ENCODE results near the gene LCLAT1. TPM values are rescaled to one million over a fixed set of nuclear protein-coding genes. Genes with fewer than 3 reads are reported as not detected.
A peak's percentile ranks its signal among the peaks of the same experiment; 100 is the strongest.
"Not testable (repeated sequence)": the region's sequence is repeated elsewhere in the genome, so short reads cannot be mapped to it uniquely, and the experiment has no call there.

The LCLAT1 gene
- total RNA-seq, 1 donor from 2014 or later = 30.9 TPM

DNA sequence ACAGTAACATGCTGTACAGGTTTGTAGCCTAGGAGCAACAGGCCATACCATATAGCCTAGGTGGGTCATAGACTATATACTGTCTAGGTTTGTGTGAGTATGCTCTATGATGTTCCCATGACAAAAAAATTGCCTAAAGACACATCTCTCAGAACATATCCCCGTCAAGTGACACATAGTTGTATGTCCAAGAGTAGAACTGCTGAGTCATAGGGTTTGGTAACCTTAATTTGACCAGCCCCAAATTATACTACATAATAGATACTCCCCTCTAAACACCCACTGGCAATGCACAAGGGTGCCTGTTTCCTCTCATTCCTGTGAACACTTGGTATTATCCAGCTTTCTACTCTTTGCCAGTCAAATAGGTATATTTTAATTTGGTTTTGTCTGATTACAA lies 161.6 kb downstream of the LCLAT1 start:
- ATAC-seq = no peak
- intact Hi-C loops (cut with DNase I) = no loop called here

DNA sequence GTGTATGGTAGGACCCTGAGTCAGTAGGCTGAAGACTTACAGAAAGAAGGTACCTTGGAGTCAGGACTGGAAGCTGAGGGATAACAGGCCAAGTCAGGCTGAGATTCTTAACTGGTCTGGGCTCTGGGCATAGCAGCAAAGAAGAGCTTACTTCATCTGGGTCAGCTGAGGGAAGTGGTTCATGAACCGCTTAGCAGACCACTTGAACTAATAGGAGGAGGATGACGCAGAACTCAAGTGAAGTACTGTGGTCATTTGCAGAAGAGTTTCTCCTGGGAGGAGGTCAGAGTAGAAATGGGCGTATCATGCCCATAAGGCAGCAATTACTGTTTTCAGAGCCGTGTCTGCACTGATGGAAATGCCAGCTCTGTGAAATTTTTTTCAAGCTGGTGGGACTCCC lies 164.5 kb downstream of the LCLAT1 start:
- ATAC-seq (peak; percentile 52), DNase-seq (ENCODE audit: missing footprints) (no peak)
- intact Hi-C loops (cut with DNase I) = no loop called here

More for the DNA sequence above, 161.6 kb downstream of the LCLAT1 start:
- no peak for DNase-seq (ENCODE audit: missing footprints)

DNA sequence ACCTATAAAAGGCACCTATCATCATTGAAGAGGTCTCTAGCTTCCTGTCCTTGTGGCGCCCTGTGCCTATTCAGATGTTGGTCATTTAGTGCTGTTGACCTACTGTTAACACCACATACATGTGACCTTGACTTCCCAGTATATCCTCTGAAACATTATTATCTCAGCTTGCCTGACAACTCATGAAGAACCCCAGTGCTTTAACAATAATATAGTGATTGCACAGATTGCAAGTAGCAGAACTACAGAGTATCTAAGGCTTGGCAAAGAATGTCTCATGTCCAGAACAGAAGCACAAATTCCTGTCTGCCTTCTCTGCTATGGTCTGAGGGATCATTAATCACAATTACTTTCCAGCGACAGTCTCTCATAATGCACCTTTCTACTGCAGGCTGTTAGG lies 165.3 kb downstream of the LCLAT1 start:
- ATAC-seq (peak; percentile 24), DNase-seq (ENCODE audit: missing footprints) (no peak)
- intact Hi-C loops (cut with DNase I) = no loop called here

DNA sequence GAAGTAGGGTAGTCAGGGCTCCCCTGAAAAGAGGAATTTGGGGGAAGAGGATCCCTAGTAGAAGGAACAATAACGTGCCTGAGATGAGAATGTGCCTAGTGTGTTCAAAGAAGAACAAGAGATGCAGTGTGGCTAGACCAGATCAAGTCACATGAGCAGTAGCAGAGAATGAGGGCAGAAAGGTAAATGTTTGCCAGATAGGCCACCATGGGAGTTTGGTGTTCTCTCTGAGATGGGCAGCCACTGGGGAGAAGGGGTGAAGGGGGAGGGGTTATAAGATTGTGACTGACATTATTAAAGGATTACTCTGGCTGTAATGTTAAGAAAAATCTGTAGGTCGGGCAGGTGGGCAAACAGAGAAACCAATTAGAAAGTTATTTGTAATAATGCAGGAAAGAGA lies 166.0 kb downstream of the LCLAT1 start:
- ATAC-seq (no peak), DNase-seq (ENCODE audit: missing footprints) (no peak)
- intact Hi-C loops (cut with DNase I) = no loop called here

DNA sequence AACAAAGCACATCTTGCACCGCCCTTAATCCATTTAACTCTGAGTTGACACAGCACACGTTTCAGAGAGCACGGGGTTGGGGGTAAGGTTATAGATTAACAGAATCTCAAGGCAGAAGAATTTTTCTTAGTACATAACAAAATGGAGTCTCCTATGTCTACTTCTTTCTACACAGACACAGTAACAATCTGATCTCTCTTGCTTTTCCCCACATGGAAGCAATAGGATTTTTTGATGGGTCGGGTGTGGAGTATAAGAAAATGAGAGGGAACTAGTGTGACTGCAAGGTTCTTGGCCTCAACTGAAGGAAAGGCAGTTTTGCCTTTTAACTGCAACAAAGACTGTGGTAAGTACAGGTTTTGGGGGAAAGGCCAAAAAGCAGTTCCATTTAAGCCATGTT lies 167.2 kb downstream of the LCLAT1 start:
- intact Hi-C loops (cut with DNase I); ATAC-seq; DNase-seq (ENCODE audit: missing footprints): not testable (repeated sequence)

DNA sequence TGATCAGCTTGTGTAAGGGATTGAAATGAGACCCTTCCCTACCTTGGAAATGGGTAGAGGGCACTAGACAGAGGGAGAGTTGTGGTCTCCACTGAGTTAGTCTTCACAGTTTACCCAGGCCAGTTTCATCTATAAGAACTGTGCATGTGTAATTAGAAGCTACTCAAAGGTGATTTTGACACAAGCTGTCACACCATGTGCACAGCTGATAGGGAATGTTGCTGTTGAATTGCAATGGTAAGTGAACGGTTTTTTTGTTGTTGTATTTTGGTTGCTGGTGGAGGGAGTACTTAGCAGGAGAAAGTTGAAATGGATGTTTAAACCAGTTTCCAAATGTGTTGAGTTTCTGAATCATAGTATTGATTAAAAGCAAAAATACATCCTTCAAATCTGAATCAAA lies 168.9 kb downstream of the LCLAT1 start:
- ATAC-seq = peak; percentile 16
- intact Hi-C loops (cut with DNase I) = no loop called here

DNA sequence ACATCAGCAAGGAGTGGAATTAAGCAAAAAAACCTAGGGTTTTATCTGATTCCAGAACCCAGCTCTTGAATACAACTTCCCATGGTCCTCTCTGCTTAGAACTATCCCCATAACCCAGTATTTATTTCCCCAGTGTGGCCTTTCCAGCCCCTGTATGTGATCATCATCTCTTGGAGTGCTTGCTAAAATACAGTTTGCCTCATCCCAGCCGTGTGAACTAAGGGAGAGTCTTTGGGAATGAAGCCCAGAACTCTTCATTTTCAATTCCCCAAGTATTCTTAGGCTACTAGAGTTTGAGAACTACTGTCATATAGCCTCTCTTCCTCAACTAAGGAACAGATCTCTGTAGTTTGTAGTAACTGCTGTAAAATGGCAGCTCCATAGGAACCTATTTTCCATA lies 173.1 kb downstream of the LCLAT1 start:
- intact Hi-C loops (cut with DNase I) = loop anchor here (10.0 kb wide), 1 partner anchor 105 kb away; no protein-coding TSS in a partner anchor
- ATAC-seq (peak; percentile 42), DNase-seq (ENCODE audit: missing footprints) (no peak)

More for the DNA sequence above, 168.9 kb downstream of the LCLAT1 start:
- no peak for DNase-seq (ENCODE audit: missing footprints)

DNA sequence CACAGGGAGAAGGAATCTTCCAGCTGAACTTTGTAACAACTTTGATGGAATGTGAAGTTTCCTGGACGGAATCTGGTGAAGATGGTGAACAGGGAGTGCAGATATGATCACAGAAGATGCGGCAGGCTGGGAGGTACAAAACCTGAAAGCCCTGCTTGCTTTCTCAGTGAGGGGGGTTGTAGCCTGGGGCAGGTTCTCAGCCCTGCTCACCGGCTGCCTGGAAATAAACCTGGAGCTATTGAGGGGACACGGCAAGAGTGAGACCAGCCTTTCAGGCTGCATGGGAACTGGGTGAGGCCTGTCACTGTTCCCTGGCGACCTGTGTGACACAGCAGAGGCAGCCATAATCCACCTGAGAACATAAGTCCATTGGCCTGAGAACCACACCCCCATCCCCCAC lies 174.8 kb downstream of the LCLAT1 start:
- ATAC-seq = no peak
- intact Hi-C loops (cut with DNase I) = loop anchor here (10.0 kb wide), 1 partner anchor 107 kb away; no protein-coding TSS in a partner anchor
- DNase-seq (ENCODE audit: missing footprints) = no peak

DNA sequence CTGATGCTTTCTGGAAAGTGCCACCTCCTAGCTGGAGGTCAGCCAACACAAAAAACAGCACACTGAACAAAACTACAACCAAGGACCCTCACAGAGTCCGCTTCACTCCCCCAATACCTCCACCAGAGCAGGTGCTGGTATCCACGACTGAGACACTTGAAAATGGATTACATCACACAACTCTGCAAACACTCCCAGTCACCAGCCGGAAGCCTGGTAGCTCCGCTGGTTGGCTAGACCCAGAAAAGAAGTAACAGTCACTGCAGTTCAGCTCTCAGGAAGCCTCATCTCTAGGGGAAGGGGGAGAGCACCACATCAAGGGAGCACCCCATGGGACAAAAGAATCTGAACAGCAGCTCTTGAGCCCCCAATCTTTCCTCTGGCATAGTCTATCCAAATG lies 175.4 kb downstream of the LCLAT1 start:
- intact Hi-C loops (cut with DNase I) = loop anchor here (10.0 kb wide), 1 partner anchor 108 kb away; no protein-coding TSS in a partner anchor
- ATAC-seq (no peak), DNase-seq (ENCODE audit: missing footprints) (no peak)

DNA sequence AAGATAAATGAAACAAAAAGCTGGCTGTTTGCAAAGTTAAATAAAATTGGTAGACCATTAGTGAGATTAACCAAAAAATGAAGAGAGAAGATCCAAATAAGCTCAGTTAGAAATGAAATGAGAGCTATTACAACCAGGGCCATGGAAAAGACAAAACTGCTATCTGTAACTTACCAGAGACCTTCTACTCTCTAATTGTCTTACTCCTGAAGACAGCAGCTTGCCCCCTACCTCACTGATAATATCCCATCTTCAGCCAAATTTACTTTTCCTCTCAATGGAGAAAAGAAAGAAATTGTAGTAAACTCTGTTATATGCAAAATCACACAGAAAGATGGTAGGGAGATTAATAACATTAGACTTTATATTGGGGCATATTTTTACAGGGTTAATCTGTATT lies 178.2 kb downstream of the LCLAT1 start:
- ATAC-seq = no peak
- intact Hi-C loops (cut with DNase I) = loop anchor here (5.0 to 10.0 kb wide), 2 partner anchors 62 to 110 kb away; no protein-coding TSS in a partner anchor
- DNase-seq (ENCODE audit: missing footprints) = no peak

DNA sequence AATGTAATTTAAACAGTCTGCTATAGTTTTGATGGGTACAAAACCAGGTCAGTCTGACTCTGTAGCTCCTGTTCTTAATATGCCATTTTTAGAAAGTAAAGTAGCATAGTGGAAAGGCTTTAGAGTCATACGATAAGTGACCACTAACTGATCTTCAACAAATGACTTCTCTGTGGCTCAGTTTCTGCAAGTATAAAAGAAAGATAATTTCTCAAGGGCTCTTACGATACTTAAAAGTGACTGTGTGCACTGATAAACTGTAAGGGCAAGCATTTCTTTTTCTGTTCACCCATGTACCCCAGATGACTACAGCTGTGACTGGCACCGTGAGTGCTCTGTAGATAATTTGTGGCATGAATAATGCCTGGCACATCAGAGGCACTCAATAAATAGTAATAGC lies 178.7 kb downstream of the LCLAT1 start:
- DNase-seq (ENCODE audit: missing footprints) = no peak
- peak; percentile 82 for ATAC-seq
- intact Hi-C loops (cut with DNase I) = loop anchor here (5.0 to 10.0 kb wide), 2 partner anchors 62 to 111 kb away; no protein-coding TSS in a partner anchor

DNA sequence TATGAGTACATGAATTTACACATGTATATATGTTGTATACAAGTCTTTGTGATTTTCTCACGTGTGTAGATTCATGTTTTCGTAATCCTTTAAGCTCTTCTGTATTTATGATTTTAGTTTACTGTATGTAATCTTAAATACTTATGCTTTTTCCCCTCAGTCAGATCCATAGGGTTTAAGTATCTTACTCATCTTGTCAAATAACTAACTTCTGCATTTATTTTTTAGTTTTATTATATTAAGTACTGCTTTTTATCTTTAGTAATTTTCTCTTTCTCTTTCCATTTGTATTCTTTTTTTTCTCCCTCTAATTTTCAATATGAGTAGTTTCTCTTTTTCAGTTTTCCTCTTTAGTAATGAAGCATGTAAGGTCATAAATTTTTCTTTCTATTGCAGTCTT lies 179.4 kb downstream of the LCLAT1 start:
- DNase-seq (ENCODE audit: missing footprints) (no peak), ATAC-seq (no peak)
- intact Hi-C loops (cut with DNase I) = loop anchor here (5.0 to 10.0 kb wide), 2 partner anchors 61 to 112 kb away; no protein-coding TSS in a partner anchor

DNA sequence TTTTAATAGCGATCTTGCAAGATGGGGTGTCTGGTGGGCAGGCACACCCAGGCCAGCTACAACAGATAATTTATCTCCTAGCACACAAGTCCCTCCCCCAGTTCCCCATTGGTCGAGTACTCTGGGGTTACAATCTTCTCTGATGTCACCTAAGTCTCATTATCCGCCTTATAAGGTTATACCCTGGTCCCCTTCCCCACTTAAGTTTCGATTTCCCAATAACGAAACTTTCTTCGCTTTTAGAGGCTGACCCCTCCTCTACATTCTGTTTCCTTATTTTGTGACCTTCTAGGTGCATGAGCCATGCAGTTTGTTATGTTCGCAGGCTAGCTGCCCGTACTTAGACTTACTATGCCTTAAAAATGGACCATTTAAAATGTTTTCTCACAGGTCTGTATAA lies 180.1 kb downstream of the LCLAT1 start:
- no peak for DNase-seq (ENCODE audit: missing footprints)
- ATAC-seq = no peak
- intact Hi-C loops (cut with DNase I) = loop anchor here (5.0 to 10.0 kb wide), 2 partner anchors 60 to 112 kb away; no protein-coding TSS in a partner anchor

DNA sequence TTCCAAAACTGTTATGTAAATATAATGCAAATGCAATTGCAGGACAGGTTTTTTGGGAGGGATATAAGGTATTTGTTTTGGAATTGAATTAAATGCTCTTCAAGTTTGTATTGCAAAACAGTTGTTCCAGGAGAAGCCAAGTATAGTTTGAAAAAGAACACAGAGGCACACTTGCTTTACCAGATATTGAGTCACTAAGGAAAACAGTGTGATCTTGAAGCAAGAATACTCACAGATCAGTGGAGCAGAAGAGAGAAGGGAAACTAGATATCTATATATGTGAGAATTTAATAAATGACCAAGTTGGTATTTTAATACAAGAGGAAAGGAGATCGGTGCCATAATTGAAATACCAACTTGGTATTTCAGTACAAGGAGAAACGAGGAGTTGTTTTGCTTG lies 181.3 kb downstream of the LCLAT1 start:
- DNase-seq (ENCODE audit: missing footprints) (no peak), ATAC-seq (no peak)
- intact Hi-C loops (cut with DNase I) = loop anchor here (5.0 to 10.0 kb wide), 2 partner anchors 59 to 114 kb away; no protein-coding TSS in a partner anchor

DNA sequence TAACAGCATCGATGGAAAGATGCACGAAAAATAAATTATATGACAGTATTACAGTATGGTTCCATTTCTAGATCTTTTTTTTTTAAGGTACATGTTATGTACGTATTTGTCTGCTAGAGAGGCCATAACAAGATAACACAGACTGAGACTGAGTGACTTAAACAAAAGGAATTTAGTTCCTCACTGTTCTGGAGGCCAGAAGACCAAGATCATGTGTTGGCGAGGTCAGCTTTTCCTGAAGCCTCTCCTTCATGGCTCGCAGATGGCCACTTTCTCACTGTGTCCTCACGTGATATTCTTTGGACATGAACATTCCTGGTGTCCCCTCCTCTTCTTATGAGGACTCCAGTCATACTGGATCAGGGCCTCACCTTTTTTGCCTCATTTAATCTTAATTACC lies 182.8 kb downstream of the LCLAT1 start:
- intact Hi-C loops (cut with DNase I) = loop anchor here (5.0 to 10.0 kb wide), 2 partner anchors 57 to 115 kb away; no protein-coding TSS in a partner anchor
- ATAC-seq = no peak
- DNase-seq (ENCODE audit: missing footprints) = no peak

DNA sequence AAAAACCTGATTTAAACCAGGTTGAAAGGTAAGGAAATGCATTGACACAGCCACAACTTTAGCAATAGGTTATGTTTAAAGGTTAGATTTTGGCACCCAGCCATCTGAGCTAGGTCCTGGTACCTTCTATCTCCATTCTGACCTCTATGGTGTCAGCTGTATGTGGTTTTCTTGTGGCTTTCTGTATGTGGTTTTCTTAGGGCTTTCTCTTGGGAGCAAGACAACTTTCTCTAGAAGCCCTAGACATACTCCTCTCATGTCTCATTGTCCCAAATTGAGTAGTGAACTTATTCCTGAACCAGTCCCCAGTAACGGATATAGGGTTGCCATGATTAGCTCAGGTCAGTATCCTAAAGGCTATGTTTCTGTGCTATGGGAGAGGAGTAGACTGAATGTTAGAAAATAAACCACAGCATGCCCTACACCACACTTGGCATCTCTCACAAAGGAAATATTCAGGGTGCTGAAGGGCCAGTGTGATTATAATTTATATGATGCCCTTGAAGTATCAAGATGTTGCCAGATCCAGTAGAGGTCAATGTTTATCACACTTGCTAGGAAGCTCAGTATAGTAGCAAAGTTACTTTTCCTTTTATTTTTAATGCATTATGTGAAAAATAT lies 184.1 kb downstream of the LCLAT1 start:
- intact Hi-C loops (cut with DNase I) = no loop called here
- ATAC-seq (peak; percentile 42), DNase-seq (ENCODE audit: missing footprints) (no peak)

DNA sequence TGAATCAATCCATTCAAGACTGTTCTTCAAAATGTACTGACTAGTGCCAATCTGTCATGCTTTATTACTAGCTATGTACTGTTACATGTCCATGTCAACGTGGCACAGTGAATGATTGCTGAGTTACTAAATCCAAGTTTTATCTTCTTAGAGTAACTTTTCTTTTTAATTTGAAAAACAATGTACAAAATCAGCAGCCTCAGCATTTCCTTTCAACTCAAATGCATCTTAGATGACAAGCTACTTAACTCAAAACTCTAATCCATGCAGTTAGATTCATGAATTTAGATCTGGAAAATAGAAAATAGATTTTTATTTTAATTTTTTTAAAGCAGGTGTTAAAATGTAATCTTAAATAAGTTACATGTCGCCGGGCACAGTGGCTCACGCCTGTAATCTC lies 186.0 kb downstream of the LCLAT1 start:
- no peak for ATAC-seq
- no peak for DNase-seq (ENCODE audit: missing footprints)
- intact Hi-C loops (cut with DNase I) = no loop called here

DNA sequence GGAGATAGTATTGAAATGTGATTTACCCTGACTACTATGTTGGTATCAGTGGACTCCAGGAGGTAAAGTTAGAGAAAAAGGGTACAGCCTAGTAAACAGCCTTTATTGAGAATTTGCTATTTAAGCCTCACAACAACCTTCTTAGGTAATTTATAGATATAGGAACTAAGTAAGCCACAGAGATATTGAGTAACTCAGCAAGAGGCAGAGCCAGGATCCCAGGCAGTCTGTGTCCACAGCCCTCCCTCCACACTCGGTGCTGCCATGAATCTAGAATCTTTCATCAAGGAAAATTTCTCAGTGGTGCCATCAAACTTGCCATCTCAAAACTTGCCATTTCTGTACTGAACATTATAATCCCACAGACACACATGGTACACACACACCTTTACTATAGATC lies 189.3 kb downstream of the LCLAT1 start:
- intact Hi-C loops (cut with DNase I) = no loop called here
- ATAC-seq (no peak), DNase-seq (ENCODE audit: missing footprints) (no peak)

DNA sequence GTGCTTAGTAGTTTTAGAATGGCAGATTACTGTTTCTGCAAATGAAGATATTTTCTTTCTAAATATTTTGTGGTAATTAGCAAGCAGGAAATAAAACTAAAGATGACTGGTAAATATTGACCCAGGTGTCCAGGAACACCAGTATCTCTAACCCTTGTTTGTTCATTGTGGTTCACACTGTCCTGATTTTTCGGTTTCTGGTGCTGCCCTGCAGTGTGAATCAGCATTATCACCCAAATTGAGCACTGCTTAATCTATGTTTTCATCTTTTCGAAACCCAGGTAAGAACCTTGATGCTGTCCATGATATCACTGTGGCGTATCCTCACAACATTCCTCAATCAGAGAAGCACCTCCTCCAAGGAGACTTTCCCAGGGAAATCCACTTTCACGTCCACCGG lies 192.8 kb downstream of the LCLAT1 start:
- DNase-seq (ENCODE audit: missing footprints) (no peak), ATAC-seq (no peak)
- intact Hi-C loops (cut with DNase I) = no loop called here

DNA sequence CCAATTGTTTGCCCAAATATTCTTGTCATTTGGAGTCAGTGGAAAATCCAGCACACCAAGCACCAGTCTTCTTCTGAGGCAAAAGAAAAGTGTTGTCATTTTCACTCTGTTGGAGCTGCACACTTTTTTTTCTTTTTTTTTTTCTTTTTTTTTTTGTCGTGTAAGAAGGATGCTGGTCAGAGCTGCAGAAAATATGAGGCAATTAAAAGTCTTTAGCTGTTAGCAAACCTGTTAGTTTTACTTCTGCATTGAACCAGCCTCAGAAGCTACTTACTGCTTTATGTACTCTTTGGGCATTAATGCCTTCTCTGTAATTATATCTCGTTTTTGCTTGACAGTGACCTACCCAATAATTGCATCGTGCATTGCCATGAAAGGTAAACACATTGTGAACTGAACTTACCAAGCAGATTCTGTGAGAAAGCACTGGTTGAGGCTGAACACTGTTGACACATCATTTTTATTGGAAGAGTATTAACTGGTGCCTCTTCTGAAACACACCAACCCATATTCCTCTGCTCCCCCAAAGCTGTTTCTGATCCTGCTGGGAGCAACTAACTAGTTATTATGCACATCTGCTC lies 194.8 kb downstream of the LCLAT1 start:
- no peak for DNase-seq (ENCODE audit: missing footprints)
- ATAC-seq = no peak
- intact Hi-C loops (cut with DNase I) = no loop called here

Data from Right ventricle myocardium inferior (tissue), 1 donor.